ENCODE data around the gene STK10.

DNA sequence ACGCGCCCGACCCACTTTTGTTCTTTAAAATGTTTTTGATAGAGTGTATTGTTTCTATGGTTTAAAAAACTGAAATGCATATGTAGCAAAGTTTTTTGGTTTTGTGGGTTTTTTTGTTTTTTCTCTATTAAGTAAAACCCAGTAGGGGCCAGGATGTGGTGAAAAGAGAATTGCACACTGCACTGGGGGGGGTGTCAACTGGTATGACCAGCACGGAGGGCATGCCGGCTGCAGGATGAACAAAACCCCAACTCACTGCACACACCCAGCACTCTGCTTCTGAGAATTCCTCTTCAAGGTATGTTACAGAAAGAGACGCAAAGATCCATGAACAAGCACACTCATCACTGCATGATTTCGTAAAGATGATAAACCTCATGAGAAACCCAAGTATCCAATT lies 75.0 kb downstream of the STK10 start:
- TF ChIP-seq YY1 (IDR thresholded peaks at IDR 0.05; ENCODE audit: insufficient read depth, insufficient read length), result no peak
- TF ChIP-seq SUZ12 (IDR thresholded peaks at IDR 0.05; ENCODE audit: extremely low read depth, insufficient read depth, insufficient read length), result no peak
- TF ChIP-seq ZNF274 (IDR thresholded peaks at IDR 0.05; ENCODE audit: low read depth, low read length), result no peak
